Measurements from ENCODE around the gene LZIC. TPM values are rescaled to one million over a fixed set of nuclear protein-coding genes. Genes with fewer than 3 reads are reported as not detected.

The LZIC gene
- total and polyA plus RNA-seq, 2 of the 13 experiments (the other 11 are each of a cell fraction or from before 2014, with no cell fraction given), result 25.2 to 71.8 TPM

DNA sequence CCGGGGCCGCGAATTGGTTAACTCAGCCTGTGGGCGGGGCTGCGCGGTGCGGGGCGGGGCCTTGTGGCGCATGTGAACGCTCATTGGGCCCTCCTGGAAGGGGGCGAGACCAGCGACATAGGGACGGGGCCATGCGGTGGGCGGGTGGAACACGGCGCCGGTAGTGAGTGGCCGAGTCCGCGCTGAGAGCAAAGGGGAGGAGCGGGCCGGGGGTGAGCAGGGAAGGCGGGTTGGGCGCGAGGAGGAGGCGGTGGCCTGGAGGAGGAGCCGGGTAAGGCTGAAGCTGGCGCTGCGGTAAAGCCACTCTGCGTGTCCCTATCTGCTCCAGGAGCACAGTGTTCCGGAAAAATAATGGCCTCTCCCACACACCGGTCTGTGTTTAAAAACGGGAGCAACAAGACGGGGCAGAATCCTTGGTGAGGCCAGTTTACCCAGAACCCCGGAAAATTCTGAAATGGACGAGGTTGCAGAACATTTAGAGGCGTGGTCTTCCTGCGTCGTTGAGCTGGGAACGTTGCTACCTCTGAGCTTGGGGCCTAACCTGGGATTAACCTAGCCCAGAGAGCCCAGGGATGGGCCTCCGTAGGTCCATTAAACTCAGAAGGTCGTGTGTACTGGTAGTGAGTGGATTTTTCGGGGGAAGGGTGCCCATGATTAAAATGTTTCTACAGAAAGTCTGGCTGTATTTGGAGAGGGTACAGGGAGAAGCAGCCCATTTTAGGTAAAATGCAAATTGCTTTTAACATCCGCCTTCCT, 32.6 kb downstream of the LZIC start (continued):
- TF ChIP-seq PBX3 (CRISPR knock-in tag; IDR thresholded peaks at IDR 0.05; ENCODE audit: borderline replicate concordance) (peak; percentile 82; the same call in 1 of the 2 replicates), NR2F6 (IDR thresholded peaks at IDR 0.05) (0 out of 2 replicates have a peak, but pooled peaks have one; percentile 8), NR2F6 (CRISPR knock-in tag; IDR thresholded peaks at IDR 0.05) (no peak; the same call in 1 of the 2 replicates), ZBTB8A (CRISPR knock-in tag; IDR thresholded peaks at IDR 0.05; ENCODE audit: borderline replicate concordance, low read depth) (no peak), RBM39 (IDR thresholded peaks at IDR 0.05; ENCODE audit: low read depth, low read length, poor library complexity, severe bottlenecking) (no peak), ZKSCAN1 (IDR thresholded peaks at IDR 0.05; ENCODE audit: low read length) (no peak), ZNF775 (CRISPR knock-in tag; IDR thresholded peaks at IDR 0.05; ENCODE audit: borderline replicate concordance) (no peak), RBAK (CRISPR knock-in tag; IDR thresholded peaks at IDR 0.05) (no peak), NONO (IDR thresholded peaks at IDR 0.05) (no peak), NONO (CRISPR knock-in tag; conservative IDR thresholded peaks at IDR 0.05) (no peak), ZNF275 (CRISPR knock-in tag; IDR thresholded peaks at IDR 0.05; ENCODE audit: borderline replicate concordance) (no peak), TBP (CRISPR knock-in tag; IDR thresholded peaks at IDR 0.05) (no peak), KLF16 (CRISPR knock-in tag; IDR thresholded peaks at IDR 0.05) (no peak; a peak in 1 of 4 replicates), RAD21 (CRISPR knock-in tag; IDR thresholded peaks at IDR 0.05) (0 out of 2 replicates have a peak, but pooled peaks have one; percentile 43), FOXO1 (CRISPR knock-in tag; IDR thresholded peaks at IDR 0.05) (peak; percentile 37; the same call in 1 of the 2 replicates), ZGPAT (CRISPR knock-in tag; IDR thresholded peaks at IDR 0.05) (peak; percentile 66), ZEB1 (IDR thresholded peaks at IDR 0.05; ENCODE audit: insufficient replicate concordance, low read depth) (no peak), GABPB1 (CRISPR knock-in tag; IDR thresholded peaks at IDR 0.05) (peak; percentile 71), SP2 (CRISPR knock-in tag; IDR thresholded peaks at IDR 0.05) (peak; percentile 81), RFX3 (CRISPR knock-in tag; IDR thresholded peaks at IDR 0.05) (no peak), ZFAT (CRISPR knock-in tag; conservative IDR thresholded peaks at IDR 0.05) (no peak), ZNF350 (CRISPR knock-in tag; IDR thresholded peaks at IDR 0.05; ENCODE audit: borderline replicate concordance, low read depth) (peak; percentile 69; the same call in 1 of the 2 replicates)
- TF ChIP-seq, protein P1, sequence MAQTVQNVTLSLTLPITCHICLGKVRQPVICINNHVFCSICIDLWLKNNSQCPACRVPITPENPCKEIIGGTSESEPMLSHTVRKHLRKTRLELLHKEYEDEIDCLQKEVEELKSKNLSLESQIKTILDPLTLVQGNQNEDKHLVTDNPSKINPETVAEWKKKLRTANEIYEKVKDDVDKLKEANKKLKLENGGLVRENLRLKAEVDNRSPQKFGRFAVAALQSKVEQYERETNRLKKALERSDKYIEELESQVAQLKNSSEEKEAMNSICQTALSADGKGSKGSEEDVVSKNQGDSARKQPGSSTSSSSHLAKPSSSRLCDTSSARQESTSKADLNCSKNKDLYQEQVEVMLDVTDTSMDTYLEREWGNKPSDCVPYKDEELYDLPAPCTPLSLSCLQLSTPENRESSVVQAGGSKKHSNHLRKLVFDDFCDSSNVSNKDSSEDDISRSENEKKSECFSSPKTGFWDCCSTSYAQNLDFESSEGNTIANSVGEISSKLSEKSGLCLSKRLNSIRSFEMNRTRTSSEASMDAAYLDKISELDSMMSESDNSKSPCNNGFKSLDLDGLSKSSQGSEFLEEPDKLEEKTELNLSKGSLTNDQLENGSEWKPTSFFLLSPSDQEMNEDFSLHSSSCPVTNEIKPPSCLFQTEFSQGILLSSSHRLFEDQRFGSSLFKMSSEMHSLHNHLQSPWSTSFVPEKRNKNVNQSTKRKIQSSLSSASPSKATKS (CRISPR knock-in tag; IDR thresholded peaks at IDR 0.05), result no peak
